Measurements from ENCODE around the gene FTO.

DNA sequence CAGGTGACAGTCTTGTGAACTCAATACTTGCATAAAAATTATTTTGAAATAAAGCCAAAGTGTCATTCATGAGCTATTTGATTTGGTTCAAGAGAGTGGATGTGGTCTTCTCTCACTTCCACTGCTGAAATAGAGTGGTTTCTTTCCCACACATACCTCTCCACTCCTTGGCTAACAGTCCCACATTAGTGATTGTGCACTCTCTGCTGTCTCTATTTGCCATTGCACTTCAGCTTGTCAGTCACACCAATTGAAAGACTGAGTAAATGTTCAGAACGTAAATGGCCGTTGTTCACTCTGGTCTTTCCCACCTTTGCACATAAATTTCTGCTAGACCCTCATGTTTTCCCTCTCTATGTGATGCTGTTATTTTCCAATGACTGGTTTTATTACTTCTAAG, 197.5 kb downstream of the FTO start:
- TF ChIP-seq CTCF (IDR thresholded peaks at IDR 0.05; ENCODE audit: poor library complexity, severe bottlenecking): no peak
- no peak for TF ChIP-seq TAF1 (IDR thresholded peaks at IDR 0.05; ENCODE audit: low read depth)
- no peak for TF ChIP-seq EP300 (conservative IDR thresholded peaks at IDR 0.05; ENCODE audit: poor library complexity, severe bottlenecking)

Data from neural cell (in vitro differentiated cells).